Fibroblast of upper back skin (primary cell): ENCODE results near the gene PDCD2.
"Not testable (repeated sequence)": the region's sequence is repeated elsewhere in the genome, so short reads cannot be mapped to it uniquely, and the experiment has no call there.

Experiments
- DNase-seq: peaks from one replicate; pipeline ENCODE4 v3.0.0-alpha.2; 2013

PDCD2 gene

DNA sequence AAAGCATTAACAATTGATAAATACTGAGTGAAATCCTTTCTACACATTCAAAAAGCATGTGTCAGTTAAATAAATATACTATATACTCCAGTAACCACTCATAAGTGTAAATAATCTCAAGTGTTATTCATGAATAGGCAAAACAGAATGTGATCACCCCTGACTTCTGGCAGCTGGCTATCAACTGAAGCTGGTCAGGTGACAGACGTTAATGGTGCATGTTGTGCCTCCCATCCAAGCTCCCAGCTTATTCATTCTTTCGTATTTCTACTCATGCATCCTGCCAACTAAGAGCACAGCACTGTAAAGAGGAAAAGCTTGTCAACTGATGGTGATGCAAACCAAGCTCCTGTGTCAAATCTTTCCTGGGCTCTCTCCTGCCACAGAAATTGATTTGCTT, 39.0 kb downstream of the PDCD2 start:
- no peak for DNase-seq

DNA sequence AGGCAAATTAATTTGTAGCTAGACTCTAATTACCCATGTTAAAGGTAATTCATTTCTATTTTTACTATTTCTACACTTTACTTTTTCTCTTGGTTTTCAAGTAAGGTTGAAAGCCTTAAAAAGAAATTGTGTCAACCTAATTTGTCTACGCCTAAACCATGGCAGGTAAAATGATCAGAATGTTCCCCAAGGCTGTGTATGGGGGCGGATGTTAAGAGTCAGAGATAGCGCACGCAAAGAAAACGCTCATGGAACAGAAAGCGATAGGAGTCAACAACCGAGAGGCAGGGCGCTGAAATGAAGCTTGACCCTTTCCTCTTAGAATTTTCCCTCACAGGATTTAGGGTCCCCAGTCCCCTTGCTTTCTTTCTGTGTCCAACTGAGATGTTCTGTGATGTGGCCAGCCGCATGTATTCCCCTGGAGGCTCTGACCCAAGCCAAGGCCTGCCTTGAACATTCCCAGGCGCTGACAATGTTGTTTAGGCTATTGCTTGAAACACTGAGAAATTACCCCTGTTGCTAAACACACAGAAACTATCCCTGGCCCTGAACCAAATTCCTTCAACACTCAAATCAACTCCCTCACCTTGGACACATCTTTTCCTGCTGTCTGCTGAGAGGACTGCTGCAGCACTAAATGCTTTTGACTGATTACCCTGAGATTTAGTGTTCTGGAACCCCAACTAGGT, 42.3 kb downstream of the PDCD2 start:
- no peak for DNase-seq

DNA sequence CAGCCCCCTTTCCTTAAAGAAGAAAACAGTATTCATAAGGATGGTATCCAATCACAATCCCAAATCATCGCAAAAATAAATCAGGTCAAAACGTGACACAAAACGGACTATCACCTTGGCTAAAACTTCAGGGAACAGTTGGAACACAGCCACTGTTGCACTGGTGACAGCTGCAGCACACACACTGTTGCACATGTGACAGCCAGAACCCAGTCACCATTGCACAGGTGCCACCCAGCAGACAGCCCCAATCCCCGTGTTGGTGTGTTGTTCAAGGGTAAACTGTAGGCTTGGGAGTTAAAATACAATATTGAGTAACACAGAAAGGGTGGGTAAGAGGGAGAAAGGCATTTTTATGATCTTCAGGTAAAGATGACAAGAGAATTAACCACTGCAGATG, 47.1 kb downstream of the PDCD2 start:
- no peak for DNase-seq

DNA sequence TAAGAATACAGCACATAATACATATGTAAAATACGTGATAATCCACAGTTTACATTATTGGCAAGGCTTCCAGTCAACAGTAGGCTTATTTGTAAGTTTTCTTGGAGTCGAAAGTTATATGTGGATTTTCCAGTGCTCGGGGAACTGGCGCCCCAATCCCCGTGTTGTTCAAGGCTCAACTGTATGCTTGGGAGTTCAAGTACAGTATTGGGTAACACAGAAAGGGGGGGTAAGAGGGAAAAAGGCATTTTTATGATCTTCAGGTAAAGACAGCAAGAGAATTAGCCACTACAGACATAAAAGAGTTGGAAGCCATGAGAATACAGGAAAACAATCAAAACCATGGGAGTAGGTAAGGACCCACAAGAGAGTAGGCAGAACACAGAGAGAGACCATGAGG, 47.8 kb downstream of the PDCD2 start:
- no peak for DNase-seq

DNA sequence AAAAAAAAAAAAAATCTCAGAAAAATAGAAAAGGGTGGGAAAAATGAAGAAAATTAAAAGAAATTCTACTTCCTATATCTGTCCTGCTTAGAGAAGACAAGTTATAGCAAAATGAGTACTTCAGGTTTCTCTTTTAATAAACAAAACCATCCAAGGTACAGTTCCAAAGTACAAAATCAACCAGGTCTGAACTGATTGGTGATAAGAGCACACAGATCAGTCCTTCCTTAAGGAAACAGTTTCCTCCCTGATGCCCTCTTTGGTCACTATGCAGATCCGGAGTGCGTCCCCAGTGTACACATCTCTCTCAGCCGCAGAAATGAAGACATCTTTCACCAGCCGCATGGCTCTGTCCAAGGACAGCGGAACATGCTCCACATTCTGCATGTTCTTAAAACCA, 49.4 kb downstream of the PDCD2 start:
- DNase-seq = no peak

DNA sequence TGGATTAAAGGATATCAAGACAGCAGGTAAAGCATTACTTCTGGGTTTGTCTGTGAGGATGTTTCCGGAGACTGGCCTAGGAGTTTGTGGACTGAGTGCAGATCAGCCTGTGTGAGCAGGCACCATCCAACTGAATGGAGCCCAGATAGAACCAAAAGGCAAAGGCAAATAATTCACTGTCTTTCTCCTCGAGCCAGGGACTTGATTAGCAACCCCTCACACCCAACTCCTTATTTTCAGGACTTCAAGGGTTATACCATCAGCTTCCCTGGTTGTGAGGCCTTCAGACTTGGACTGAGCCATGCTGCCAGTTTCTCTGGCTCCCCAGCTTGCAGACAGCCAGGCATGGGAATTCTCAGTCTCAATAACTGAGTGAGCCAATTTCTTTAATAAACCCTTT, 50.6 kb downstream of the PDCD2 start:
- DNase-seq = no peak

DNA sequence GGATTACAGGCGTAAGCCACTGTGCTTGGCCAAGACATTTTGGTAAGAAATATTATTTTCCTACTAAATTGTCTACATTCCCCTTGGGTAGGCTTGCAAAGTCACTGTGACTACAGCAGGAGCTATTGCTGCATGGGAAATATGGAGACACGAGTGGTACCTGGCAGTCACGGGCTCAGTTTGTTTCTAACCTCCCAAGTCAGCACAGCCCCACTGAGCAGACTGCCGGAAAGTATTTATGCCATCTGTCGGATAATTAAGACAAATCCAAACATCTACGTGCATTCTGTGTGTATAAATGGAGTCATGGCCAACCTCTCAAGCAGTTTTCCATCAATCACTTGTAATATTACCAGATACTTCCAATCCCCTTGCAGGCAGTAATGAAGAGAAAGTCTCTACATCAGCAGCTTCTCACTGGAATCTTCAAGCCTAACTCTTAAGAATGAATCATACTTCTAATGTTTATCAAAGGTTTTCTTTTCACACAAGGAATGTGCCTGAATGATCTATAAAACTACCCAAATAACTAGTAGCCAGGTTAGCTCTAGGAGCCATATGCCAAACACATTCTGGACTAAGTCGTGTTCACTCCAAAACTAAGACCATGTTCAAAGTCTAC, 51.5 kb downstream of the PDCD2 start:
- DNase-seq = no peak

DNA sequence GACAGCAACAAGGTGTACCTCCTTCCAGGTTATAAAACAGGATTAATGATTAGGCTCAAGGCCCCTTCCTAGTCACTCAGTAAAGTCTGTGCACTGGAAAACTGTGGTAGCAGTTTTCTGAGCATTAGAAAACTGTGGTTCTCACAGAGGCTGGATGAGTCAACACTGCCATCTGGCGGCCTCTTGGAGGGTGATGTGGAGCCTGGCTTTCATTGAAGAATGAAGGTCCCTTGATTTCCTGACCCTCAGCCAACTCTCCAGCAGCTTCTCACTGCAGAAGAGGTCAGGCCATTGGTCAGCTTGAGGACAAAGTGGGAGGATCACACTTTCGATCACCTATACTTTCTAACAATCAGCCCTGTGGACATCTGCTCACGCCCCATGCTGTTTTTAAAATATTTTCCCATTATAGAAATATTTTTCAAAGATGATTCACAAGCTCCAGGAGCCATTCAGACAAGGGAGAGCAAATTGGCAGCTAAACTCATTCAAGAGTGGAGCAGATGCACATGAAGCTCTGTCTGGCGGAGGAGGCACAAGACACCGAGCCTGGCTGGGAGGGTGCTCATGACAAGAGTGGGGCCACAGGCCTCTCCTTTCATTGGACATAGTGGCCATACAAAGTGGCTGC, 54.5 kb downstream of the PDCD2 start:
- peak; percentile 75 for DNase-seq

DNA sequence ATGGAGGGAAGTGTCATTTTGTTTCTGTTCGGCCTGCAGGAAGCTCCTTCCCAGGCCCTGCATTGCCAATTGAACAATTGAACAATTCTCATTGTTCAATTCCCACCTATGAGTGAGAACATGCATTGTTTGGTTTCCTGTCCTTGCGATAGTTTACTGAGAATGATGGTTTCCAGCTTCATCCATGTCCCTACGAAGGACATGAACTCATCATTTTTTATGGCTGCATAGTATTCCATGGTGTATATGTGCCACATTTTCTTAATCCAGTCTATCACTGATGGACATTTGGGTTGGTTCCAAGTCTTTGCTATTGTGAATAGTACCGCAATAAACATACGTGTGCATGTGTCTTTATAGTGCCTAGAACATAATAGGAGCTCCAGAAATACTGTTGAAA, 56.4 kb downstream of the PDCD2 start:
- not testable (repeated sequence) for DNase-seq

DNA sequence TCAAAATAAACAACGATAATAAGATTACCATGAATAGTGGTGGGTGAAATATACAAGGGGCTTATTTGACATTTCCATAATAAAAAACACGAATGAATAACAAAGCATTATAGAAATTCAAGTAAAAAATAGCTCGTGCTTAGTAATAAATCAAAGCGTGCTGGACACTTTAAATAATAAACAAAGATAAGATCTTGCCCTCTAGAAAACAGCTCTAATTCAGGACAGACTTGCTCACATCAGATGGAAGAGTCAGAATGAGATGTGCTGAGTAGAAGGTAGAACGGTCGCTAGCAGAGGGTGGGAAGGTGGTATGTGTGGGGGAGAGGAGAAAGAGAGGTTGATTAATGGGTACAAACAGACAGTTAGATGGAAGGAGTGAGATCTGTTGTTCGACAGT, 58.6 kb downstream of the PDCD2 start:
- DNase-seq = no peak
